HepG2 (cell line): ENCODE results near the gene PRM3. TPM values are rescaled to one million over a fixed set of nuclear protein-coding genes. Genes with fewer than 3 reads are reported as not detected.
A peak's percentile ranks its signal among the peaks of the same experiment; 100 is the strongest.

Source experiments
- ASH2L ChIP-seq: fragments of 300-600, 200-600 bp; sonication (generic); IDR thresholded peaks from 2 replicates; pipeline ENCODE4 v1.7.0; 2017; ENCODE audit warnings: low read depth, mild to moderate bottlenecking, moderate library complexity, mixed read lengths, low read length; ENCODE audit not compliant: insufficient read length
- BRCA1 ChIP-seq: sonication (generic); formaldehyde crosslinking; IDR thresholded peaks from 2 replicates; pipeline ENCODE4 v1.4.0; 2020; ENCODE audit warnings: missing genetic modification reagents
- HNF1A ChIP-seq, 2 experiments: sonication (generic) in 1 of 2; formaldehyde crosslinking in 1 of 2; IDR thresholded peaks; 2 replicates each; pipeline versions ENCODE4 v1.4.0 to v1.6.1; 2016 to 2020; ENCODE audit warnings: borderline replicate concordance in 1 of 2, low read depth in 1 of 2, mild to moderate bottlenecking in 1 of 2, missing genetic modification reagents in 1 of 2
- IRF2 ChIP-seq: IDR thresholded peaks from 2 replicates; pipeline ENCODE4 v1.6.1; 2018; ENCODE audit warnings: missing genetic modification reagents, missing compliant biosample characterization
- KAT2B ChIP-seq: fragments of 150-350 bp; IDR thresholded peaks from 2 replicates; pipeline ENCODE4 v1.6.1; 2014; ENCODE audit warnings: low read depth, low read length, borderline replicate concordance
- LBX2 ChIP-seq: sonication (generic); formaldehyde crosslinking; IDR thresholded peaks from 2 replicates; pipeline ENCODE4 v1.5.0; 2020; ENCODE audit warnings: missing genetic modification reagents, mild to moderate bottlenecking, borderline replicate concordance
- LRRFIP1 ChIP-seq: sonication (generic); formaldehyde crosslinking; conservative IDR thresholded peaks from 2 replicates; pipeline ENCODE4 v1.4.0; 2020; ENCODE audit warnings: missing genetic modification reagents
- MEF2D ChIP-seq: sonication (generic); formaldehyde crosslinking; IDR thresholded peaks from 2 replicates; pipeline ENCODE4 v1.5.1; 2020; ENCODE audit warnings: mild to moderate bottlenecking, missing genetic modification reagents
- POLR2AphosphoS5 ChIP-seq: IDR thresholded peaks from 2 replicates; pipeline ENCODE4 v1.6.1; 2012; ENCODE audit warnings: low read depth, low read length
- RFX5 ChIP-seq: IDR thresholded peaks from 2 replicates; pipeline ENCODE4 v1.6.1; 2011; ENCODE audit warnings: low read depth, low read length, improper control_type of control experiment
- TBX2 ChIP-seq: sonication (generic); formaldehyde crosslinking; IDR thresholded peaks from 2 replicates; pipeline ENCODE4 v1.5.0; 2020; ENCODE audit warnings: missing genetic modification reagents, mild to moderate bottlenecking, borderline replicate concordance
- THAP11 ChIP-seq: IDR thresholded peaks from 2 replicates; pipeline ENCODE4 v1.6.1; 2016; ENCODE audit warnings: missing biosample characterization, missing genetic modification reagents
- ZBTB14 ChIP-seq: sonication (generic); formaldehyde crosslinking; IDR thresholded peaks from 2 replicates; pipeline ENCODE4 v1.4.0; 2020; ENCODE audit warnings: missing genetic modification reagents
- ZNF281 ChIP-seq: sonication (generic); formaldehyde crosslinking; IDR thresholded peaks from 2 replicates; pipeline ENCODE4 v1.4.0; 2020; ENCODE audit warnings: missing genetic modification reagents, borderline replicate concordance
- ZNF782 ChIP-seq: sonication (generic); formaldehyde crosslinking; IDR thresholded peaks from 2 replicates; pipeline ENCODE4 v1.4.0; 2020; ENCODE audit warnings: missing genetic modification reagents, mild to moderate bottlenecking, borderline replicate concordance
- ZNF878 ChIP-seq: sonication (generic); formaldehyde crosslinking; IDR thresholded peaks from 2 replicates; pipeline ENCODE4 v1.8.1; 2023; ENCODE audit warnings: mild to moderate bottlenecking, missing genetic modification reagents, moderate library complexity
- polyA plus RNA-seq, 8 experiments: library from polyadenylated mRNA; depleted of rRNA in 3 of 8; stranded (reverse) in 7 of 8; unstranded in 1 of 8; fragments of >200 nt; fragmentation: Illumina TruSeq in 4 of 8; extraction: Trizol in 4 of 8; gene quantifications; 2 replicates each; pipeline versions ENCODE4 v1.2.1 to v1.2.3, GENCODE V29; 2011 to 2016; ENCODE audit warnings: low read depth in 4 of 8, missing spikeins in 1 of 8, mixed read lengths in 1 of 8; ENCODE audit not compliant: insufficient read depth in 1 of 8
- total RNA-seq, 5 experiments: library from RNA; depleted of rRNA; stranded (reverse); fragments of >200 nt; fragmentation: Illumina TruSeq; extraction: Trizol; gene quantifications; 2 replicates each; pipeline ENCODE4 v1.2.3, GENCODE V29; 2016; ENCODE audit warnings: low read depth in 1 of 5

PRM3 gene
- total and polyA plus RNA-seq, 2 of the 13 experiments (the other 11 are each of a cell fraction or from before 2014, with no cell fraction given): not detected

- no peak for TF ChIP-seq KAT2B
- peak; percentile 89 for TF ChIP-seq POLR2AphosphoS5
- TF ChIP-seq ZBTB14: no peak
- 0 out of 2 replicates have a peak, but pooled peaks have one; percentile 9 for TF ChIP-seq LBX2 (CRISPR knock-in tag)
- TF ChIP-seq BRCA1 (CRISPR knock-in tag): peak; percentile 86; the same call in 1 of the 2 replicates
- no peak for TF ChIP-seq LRRFIP1 (CRISPR knock-in tag)
- peak; percentile 85 for TF ChIP-seq ASH2L
- peak; percentile 74 for TF ChIP-seq MEF2D (CRISPR knock-in tag)
- TF ChIP-seq TBX2 (CRISPR knock-in tag): no peak
- peak; percentile 29; the same call in 1 of the 2 replicates for TF ChIP-seq ZNF281 (CRISPR knock-in tag)
- TF ChIP-seq IRF2 (CRISPR knock-in tag): peak; percentile 74
- TF ChIP-seq ZNF878: peak; percentile 89
- TF ChIP-seq HNF1A (IDR thresholded peaks at IDR 0.05; ENCODE audit: low read depth): peak; percentile 92
- peak; percentile 95 for TF ChIP-seq HNF1A (CRISPR knock-in tag; IDR thresholded peaks at IDR 0.05; ENCODE audit: borderline replicate concordance)
- no peak for TF ChIP-seq RFX5
- peak; percentile 75; the same call in 1 of the 2 replicates for TF ChIP-seq THAP11 (CRISPR knock-in tag)
- TF ChIP-seq ZNF782 (CRISPR knock-in tag): 0 out of 2 replicates have a peak, but pooled peaks have one; percentile 42
These were observed 23.5 kb upstream of the PRM3 start (continued) for GRCh38 chr16:11296706-11297491.
